Mesendoderm (in vitro differentiated cells): ENCODE measurements around the gene CYP3A5.
"Not testable (repeated sequence)": the region's sequence is repeated elsewhere in the genome, so short reads cannot be mapped to it uniquely, and the experiment has no call there.

ENCODE experiments used
- DNase-seq: peaks from one replicate; pipeline ENCODE4 v3.0.0; 2013
- H2AK5ac ChIP-seq: 2 replicates; pipeline ENCODE4 v1.6.1; 2013; ENCODE audit warnings: low read length, inconsistent platforms
- H2BK120ac ChIP-seq: 2 replicates; pipeline ENCODE4 v1.6.1; 2013; ENCODE audit warnings: low read depth, mild to moderate bottlenecking, low read length, moderate library complexity, mixed read lengths
- H2BK15ac ChIP-seq: replicated peaks from 2 replicates; pipeline ENCODE4 v1.6.1; 2013; ENCODE audit warnings: low read depth, mild to moderate bottlenecking, moderate library complexity
- H2BK5ac ChIP-seq: 2 replicates; pipeline ENCODE4 v1.6.1; 2013; ENCODE audit warnings: low read length, inconsistent platforms
- H3K18ac ChIP-seq: 2 replicates; pipeline ENCODE4 v1.6.1; 2013; ENCODE audit warnings: mild to moderate bottlenecking, low read length, mixed read lengths
- H3K23ac ChIP-seq: one replicate; pipeline ENCODE4 v1.6.1; 2013; ENCODE audit warnings: low read length
- H3K27ac ChIP-seq: 2 replicates; pipeline ENCODE4 v1.5.1; 2013; ENCODE audit warnings: low read depth, mild to moderate bottlenecking, inconsistent platforms, low read length, moderate library complexity
- H3K27me3 ChIP-seq: 2 replicates; pipeline ENCODE4 v1.6.1; 2013; ENCODE audit warnings: low read length, control low read depth, mild to moderate bottlenecking, inconsistent platforms; ENCODE audit not compliant: insufficient read depth, poor library complexity
- H3K36me3 ChIP-seq: 2 replicates; pipeline ENCODE4 v1.6.1; 2013; ENCODE audit warnings: low read length, inconsistent platforms; ENCODE audit not compliant: control insufficient read depth, insufficient read depth
- H3K4ac ChIP-seq: one replicate; pipeline ENCODE4 v1.6.1; 2013; ENCODE audit warnings: low read depth, mild to moderate bottlenecking, low read length, moderate library complexity
- H3K4me1 ChIP-seq: 2 replicates; pipeline ENCODE4 v1.6.1; 2013; ENCODE audit warnings: low read depth, low read length, inconsistent platforms; ENCODE audit not compliant: control insufficient read depth
- H3K4me2 ChIP-seq: 2 replicates; pipeline ENCODE4 v1.6.1; 2013; ENCODE audit warnings: low read length
- H3K4me3 ChIP-seq: 2 replicates; pipeline ENCODE4 v1.5.1; 2013; ENCODE audit warnings: mild to moderate bottlenecking, low read length
- H3K56ac ChIP-seq: one replicate; pipeline ENCODE4 v1.6.1; 2013; ENCODE audit warnings: low read length
- H3K79me1 ChIP-seq: 2 replicates; pipeline ENCODE4 v1.6.1; 2013; ENCODE audit warnings: low read length, inconsistent platforms
- H3K79me2 ChIP-seq: 2 replicates; pipeline ENCODE4 v1.6.1; 2013; ENCODE audit warnings: mild to moderate bottlenecking, low read length; ENCODE audit not compliant: control insufficient read depth, insufficient read depth
- H3K9ac ChIP-seq: 2 replicates; pipeline ENCODE4 v1.6.1; 2013; ENCODE audit warnings: low read length, inconsistent platforms
- H4K5ac ChIP-seq: one replicate; pipeline ENCODE4 v1.6.1; 2013; ENCODE audit warnings: low read length
- H4K8ac ChIP-seq: one replicate; pipeline ENCODE4 v1.6.1; 2013; ENCODE audit warnings: low read depth, mild to moderate bottlenecking, control low read depth, low read length, moderate library complexity
- WGBS: extraction: QIAGEN DNeasy Blood & Tissue Kit; methylation state at CpG from one replicate; pipeline ENCODE4 v1.1.7; 2013; ENCODE audit warnings: low lambda C conversion rate, missing lambda C conversion rate; ENCODE audit not compliant: insufficient coverage; ENCODE audit errors: extremely low coverage; 5-methylcytosine and 5-hydroxymethylcytosine counted together

The CYP3A5 gene

DNA sequence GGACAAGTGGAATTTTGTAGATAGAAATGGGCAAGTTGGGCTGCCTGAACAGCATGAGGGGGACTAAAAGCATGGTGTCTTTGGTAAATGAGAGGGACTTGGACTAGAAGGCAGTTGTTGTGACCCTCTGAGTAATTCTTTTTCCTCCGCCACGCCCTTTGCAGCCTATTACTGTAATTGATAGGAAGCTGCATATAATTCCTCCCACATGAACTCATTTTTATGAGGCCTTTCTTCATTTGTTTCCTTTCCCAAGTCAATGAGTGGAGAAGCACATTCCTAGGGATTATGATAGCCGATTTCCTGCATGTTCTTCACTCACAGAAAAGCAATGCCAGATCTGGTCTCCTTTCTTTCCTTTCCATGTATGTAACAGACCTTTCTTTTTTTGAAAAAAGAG lies 35.4 kb downstream of the CYP3A5 start:
- no peak overlapping the region for H3K18ac ChIP-seq
- no peak overlapping the region for H3K27ac ChIP-seq
- no peak overlapping the region for H2BK5ac ChIP-seq
- no peaks in the 10 kb centered on the region for H3K79me2 ChIP-seq
- no peak overlapping the region for H3K23ac ChIP-seq
- no peak for DNase-seq
- H4K8ac ChIP-seq: no peak overlapping the region
- H4K5ac ChIP-seq: no peak overlapping the region
- no peak overlapping the region for H2BK120ac ChIP-seq
- H3K4me3 ChIP-seq: no peak overlapping the region
- H3K4me2 ChIP-seq: no peak overlapping the region
- no peak overlapping the region for H2BK15ac ChIP-seq
- no peak overlapping the region for H3K4ac ChIP-seq
- no peaks in the 10 kb centered on the region for H3K79me1 ChIP-seq
- H3K9ac ChIP-seq: no peak overlapping the region
- H2AK5ac ChIP-seq: no peak overlapping the region
- H3K27me3 ChIP-seq: no peaks in the 10 kb centered on the region
- no CpG with 5 or more reads among the region's 3 CpGs for WGBS
- no peaks in the 10 kb centered on the region for H3K36me3 ChIP-seq
- no peak overlapping the region for H3K56ac ChIP-seq
- no peaks in the 10 kb centered on the region for H3K4me1 ChIP-seq

DNA sequence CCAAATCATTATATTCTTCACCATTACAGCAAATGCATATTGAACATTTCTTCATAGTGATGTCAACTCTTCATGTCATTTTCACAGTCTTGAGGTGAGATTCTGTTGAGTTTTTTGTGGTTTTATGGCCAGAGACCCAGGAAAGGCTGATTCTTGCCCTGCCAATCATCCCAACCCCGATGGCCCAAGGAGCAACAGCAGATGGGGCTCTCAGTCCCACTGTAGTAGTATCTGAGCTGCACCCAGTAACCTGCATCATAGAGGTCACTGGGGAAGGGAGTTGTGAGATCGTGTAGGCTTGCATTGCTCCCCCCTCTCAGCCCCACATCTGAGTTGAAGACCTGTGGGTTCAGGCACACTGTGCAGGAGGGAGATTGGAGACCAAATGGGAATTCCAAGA lies 36.3 kb downstream of the CYP3A5 start:
- H3K79me2 ChIP-seq: no peaks in the 10 kb centered on the region
- no peak overlapping the region for H2BK15ac ChIP-seq
- no CpG with 5 or more reads among the region's 2 CpGs for whole genome bisulfite sequencing
- no peaks in the 10 kb centered on the region for H3K27me3 ChIP-seq
- no peak overlapping the region for H3K23ac ChIP-seq
- no peak overlapping the region for H2AK5ac ChIP-seq
- H2BK120ac ChIP-seq: no peak overlapping the region
- H3K18ac ChIP-seq: no peak overlapping the region
- H2BK5ac ChIP-seq: no peak overlapping the region
- H3K4ac ChIP-seq: no peak overlapping the region
- H4K5ac ChIP-seq: no peak overlapping the region
- H3K4me2 ChIP-seq: no peak overlapping the region
- H3K9ac ChIP-seq: no peak overlapping the region
- H3K4me1 ChIP-seq: no peaks in the 10 kb centered on the region
- H4K8ac ChIP-seq: no peak overlapping the region
- H3K79me1 ChIP-seq: no peaks in the 10 kb centered on the region
- H3K27ac ChIP-seq: no peak overlapping the region
- no peak overlapping the region for H3K4me3 ChIP-seq
- H3K56ac ChIP-seq: no peak overlapping the region
- H3K36me3 ChIP-seq: no peaks in the 10 kb centered on the region
- no peak for DNase-seq

DNA sequence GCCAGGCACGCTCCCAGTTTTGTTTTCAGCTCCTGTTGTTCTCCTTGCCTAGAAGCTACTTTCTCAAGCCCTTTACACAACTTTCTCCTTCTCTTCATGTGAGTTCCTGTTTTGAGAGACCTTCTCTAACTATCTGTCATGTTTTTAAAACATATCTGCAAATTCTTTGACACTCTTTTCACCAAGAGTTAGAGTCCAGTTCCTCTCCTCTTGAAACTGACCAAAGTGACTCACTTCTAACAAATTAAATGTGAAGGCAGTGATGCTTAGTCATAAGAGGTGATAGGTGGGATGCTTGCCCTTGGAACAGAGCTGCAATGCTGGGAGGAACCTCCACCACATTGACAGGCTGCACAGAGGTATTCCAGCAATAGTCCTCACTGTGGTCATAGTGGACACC lies 37.8 kb downstream of the CYP3A5 start:
- WGBS: no CpG with 5 or more reads among the region's 1 CpG
- H3K79me2 ChIP-seq: no peaks in the 10 kb centered on the region
- H4K5ac ChIP-seq: no peak overlapping the region
- no peak overlapping the region for H3K56ac ChIP-seq
- no peak overlapping the region for H3K9ac ChIP-seq
- no peak overlapping the region for H3K23ac ChIP-seq
- DNase-seq: no peak
- H3K4me1 ChIP-seq: no peaks in the 10 kb centered on the region
- no peak overlapping the region for H3K4me3 ChIP-seq
- no peak overlapping the region for H2BK5ac ChIP-seq
- no peak overlapping the region for H3K4ac ChIP-seq
- H4K8ac ChIP-seq: no peak overlapping the region
- H3K18ac ChIP-seq: no peak overlapping the region
- no peaks in the 10 kb centered on the region for H3K79me1 ChIP-seq
- H2AK5ac ChIP-seq: no peak overlapping the region
- H2BK15ac ChIP-seq: no peak overlapping the region
- no peak overlapping the region for H3K27ac ChIP-seq
- H3K36me3 ChIP-seq: no peaks in the 10 kb centered on the region
- H3K4me2 ChIP-seq: no peak overlapping the region
- H2BK120ac ChIP-seq: no peak overlapping the region
- no peaks in the 10 kb centered on the region for H3K27me3 ChIP-seq

DNA sequence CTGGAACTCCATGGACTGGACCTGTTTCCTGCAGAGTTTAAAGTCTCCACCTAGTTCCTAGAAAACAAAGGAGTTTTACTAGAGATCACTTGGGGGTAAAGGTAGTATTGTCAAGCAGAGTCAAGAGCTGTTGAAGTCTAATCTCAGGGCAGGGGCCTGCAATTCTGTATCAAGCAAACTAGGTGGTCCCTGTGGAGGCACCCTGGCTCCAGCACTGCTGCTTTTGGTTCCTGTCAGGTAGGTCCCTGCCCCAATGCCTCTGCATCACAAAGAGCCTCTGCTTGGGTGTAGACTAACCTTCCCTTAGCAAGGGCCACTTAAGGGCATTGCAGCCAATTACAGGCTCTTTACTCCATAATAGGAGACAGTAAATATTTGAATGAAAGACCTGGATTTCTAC lies 40.5 kb downstream of the CYP3A5 start:
- Histone ChIP-seq H2BK15ac (no peak overlapping the region), H3K4me3 (no peak overlapping the region), H3K79me1 (no peaks in the 10 kb centered on the region), H2AK5ac (no peak overlapping the region), H3K4ac (no peak overlapping the region), H3K36me3 (no peaks in the 10 kb centered on the region), H4K5ac (no peak overlapping the region), H3K9ac (no peak overlapping the region), H3K27me3 (no peaks in the 10 kb centered on the region), H3K23ac (no peak overlapping the region), H4K8ac (no peak overlapping the region), H3K18ac (no peak overlapping the region), H2BK5ac (no peak overlapping the region), H3K27ac (no peak overlapping the region), H2BK120ac (no peak overlapping the region), H3K4me2 (no peak overlapping the region), H3K4me1 (no peaks in the 10 kb centered on the region), H3K56ac (no peak overlapping the region), H3K79me2 (no peaks in the 10 kb centered on the region)
- DNase-seq: no peak

DNA sequence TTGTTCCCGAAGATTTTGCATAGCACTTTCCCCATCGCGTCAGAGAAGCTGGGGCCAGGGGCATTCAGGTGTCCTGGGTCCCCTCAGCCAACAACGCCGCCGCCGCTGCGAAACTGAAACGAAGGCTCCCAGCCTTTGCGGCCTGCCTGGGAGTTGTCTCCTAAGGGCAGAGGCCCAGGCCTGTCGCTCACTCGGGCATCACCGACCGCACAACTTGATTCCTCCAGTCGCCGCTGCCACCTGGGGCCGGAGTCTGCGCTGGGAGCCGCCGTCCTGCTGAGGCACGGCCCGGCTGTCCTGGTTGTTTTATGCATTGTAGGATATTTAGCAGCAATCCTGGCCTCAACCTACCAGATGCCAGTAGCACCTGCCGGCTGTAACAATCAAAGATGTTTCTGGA lies 41.1 kb downstream of the CYP3A5 start:
- no peaks in the 10 kb centered on the region for H3K27me3 ChIP-seq
- H4K5ac ChIP-seq: no peak overlapping the region
- no peaks in the 10 kb centered on the region for H3K4me1 ChIP-seq
- H2BK15ac ChIP-seq: no peak overlapping the region
- H3K18ac ChIP-seq: no peak overlapping the region
- no CpG with 5 or more reads among the region's 23 CpGs for WGBS
- no peak overlapping the region for H3K4me2 ChIP-seq
- H3K79me2 ChIP-seq: no peaks in the 10 kb centered on the region
- no peak overlapping the region for H3K4me3 ChIP-seq
- H3K23ac ChIP-seq: no peak overlapping the region
- H3K9ac ChIP-seq: no peak overlapping the region
- H3K36me3 ChIP-seq: no peaks in the 10 kb centered on the region
- no peak for DNase-seq
- H3K4ac ChIP-seq: no peak overlapping the region
- H2BK5ac ChIP-seq: no peak overlapping the region
- no peak overlapping the region for H3K56ac ChIP-seq
- no peak overlapping the region for H2BK120ac ChIP-seq
- H3K27ac ChIP-seq: no peak overlapping the region
- H3K79me1 ChIP-seq: no peaks in the 10 kb centered on the region
- H4K8ac ChIP-seq: no peak overlapping the region
- H2AK5ac ChIP-seq: no peak overlapping the region

DNA sequence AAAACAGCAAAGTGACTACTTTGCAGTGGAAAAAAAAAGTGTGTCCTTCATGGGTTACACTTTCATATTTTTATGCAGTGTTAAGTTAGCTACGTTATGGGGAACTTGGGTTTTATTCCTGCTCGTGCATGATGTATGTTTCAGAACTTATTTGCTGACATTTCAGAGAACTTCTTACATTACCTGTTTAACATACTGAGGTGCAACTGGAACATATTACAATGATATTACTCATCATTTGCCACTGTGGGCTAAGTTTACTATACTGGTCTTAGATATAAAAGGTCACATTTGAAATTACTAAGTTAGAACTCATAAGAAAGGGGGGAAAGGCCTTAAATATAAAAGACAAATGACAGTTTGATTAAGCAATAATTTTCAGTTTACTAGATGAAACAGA lies 42.4 kb downstream of the CYP3A5 start:
- not testable (repeated sequence) for H3K79me1 ChIP-seq, H3K4ac ChIP-seq, H2AK5ac ChIP-seq, H3K56ac ChIP-seq, H2BK5ac ChIP-seq, H3K23ac ChIP-seq, H3K79me2 ChIP-seq, H4K8ac ChIP-seq, H3K36me3 ChIP-seq, H2BK15ac ChIP-seq, H3K4me3 ChIP-seq, DNase-seq, H3K18ac ChIP-seq, H3K9ac ChIP-seq, H4K5ac ChIP-seq, H3K4me1 ChIP-seq, H3K27ac ChIP-seq, H3K4me2 ChIP-seq, H2BK120ac ChIP-seq, H3K27me3 ChIP-seq
- no CpG with 5 or more reads among the region's 2 CpGs for WGBS
